ENCODE measurements around the gene MOGAT1. TPM values are rescaled to one million over a fixed set of nuclear protein-coding genes. Genes with fewer than 3 reads are reported as not detected.

MOGAT1 gene
- polyA plus RNA-seq, 1 experiment: not detected

DNA sequence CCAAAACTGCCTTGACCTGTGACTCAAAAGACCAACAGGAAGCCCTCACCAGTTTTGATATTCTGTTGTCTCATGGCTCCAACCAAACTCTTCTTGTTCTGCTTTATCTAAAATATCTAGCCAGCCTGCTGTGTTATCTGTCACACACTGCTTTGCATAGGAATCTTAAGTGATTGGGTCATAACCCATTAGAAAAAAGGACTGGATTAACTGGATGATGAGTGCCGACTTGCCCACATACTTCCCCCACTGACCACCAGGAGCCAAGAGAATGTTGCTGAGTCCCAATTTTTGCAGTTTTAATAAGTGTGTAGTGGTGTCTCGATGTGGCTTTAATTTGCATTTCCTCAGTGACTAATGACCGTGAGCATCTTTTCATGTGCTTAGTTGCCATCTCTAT lies 6.5 kb downstream of the MOGAT1 start:
- TF ChIP-seq, protein P1, sequence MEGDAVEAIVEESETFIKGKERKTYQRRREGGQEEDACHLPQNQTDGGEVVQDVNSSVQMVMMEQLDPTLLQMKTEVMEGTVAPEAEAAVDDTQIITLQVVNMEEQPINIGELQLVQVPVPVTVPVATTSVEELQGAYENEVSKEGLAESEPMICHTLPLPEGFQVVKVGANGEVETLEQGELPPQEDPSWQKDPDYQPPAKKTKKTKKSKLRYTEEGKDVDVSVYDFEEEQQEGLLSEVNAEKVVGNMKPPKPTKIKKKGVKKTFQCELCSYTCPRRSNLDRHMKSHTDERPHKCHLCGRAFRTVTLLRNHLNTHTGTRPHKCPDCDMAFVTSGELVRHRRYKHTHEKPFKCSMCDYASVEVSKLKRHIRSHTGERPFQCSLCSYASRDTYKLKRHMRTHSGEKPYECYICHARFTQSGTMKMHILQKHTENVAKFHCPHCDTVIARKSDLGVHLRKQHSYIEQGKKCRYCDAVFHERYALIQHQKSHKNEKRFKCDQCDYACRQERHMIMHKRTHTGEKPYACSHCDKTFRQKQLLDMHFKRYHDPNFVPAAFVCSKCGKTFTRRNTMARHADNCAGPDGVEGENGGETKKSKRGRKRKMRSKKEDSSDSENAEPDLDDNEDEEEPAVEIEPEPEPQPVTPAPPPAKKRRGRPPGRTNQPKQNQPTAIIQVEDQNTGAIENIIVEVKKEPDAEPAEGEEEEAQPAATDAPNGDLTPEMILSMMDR (IDR thresholded peaks at IDR 0.05; ENCODE audit: low read depth, low read length): peak; percentile 12; the same call in 1 of the 2 replicates
- Histone ChIP-seq H3K9me3 (ENCODE audit: control insufficient read depth, insufficient read depth, low read length) (no peaks in the 10 kb centered on the region), H3K4me3 (ENCODE audit: low read depth, low read length) (no peak overlapping the region), H3K27me3 (ENCODE audit: control insufficient read depth, insufficient read depth, low read length) (peaks cover 5% of the 10 kb centered on the region), H3K27ac (ENCODE audit: low read depth, low read length) (no peak overlapping the region)
- ChIA-PET CTCF (interaction anchor here (1.0 to 3.9 kb wide), 3 partner anchors 11 to 261 kb away, joined by 3 to 20 read pairs (median 6); no protein-coding TSS in a partner anchor), POLR2A (no interaction called here)
- DNase-seq (ENCODE audit: low read depth, low spot score): no peak

DNA sequence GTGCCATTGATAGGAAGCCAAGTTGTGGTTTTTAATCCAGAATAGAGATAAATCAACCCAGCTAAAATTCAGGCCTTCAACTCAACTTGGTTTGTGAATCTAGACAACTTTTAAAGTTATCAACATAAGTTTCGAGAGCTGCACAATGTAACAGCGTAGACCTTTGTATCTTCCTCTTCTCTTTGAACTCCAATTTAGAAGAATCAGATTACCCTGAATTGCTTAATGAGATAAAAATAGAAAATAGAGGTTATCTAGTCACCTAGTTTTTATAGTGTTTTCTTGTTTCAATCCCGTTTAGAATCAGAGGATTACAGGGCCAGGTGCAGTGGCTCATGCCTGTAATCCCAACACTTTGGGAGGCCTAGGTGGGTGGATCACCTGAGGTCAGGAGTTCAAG lies 12.3 kb downstream of the MOGAT1 start:
- no peaks in the 10 kb centered on the region for H3K9me3 ChIP-seq (ENCODE audit: control insufficient read depth, insufficient read depth, low read length)
- ChIA-PET CTCF (interaction anchor here (0.6 kb wide), 1 partner anchor 288 kb away, joined by 3 read pairs; no protein-coding TSS in a partner anchor), POLR2A (no interaction called here)
- no peak overlapping the region for H3K4me3 ChIP-seq (ENCODE audit: low read depth, low read length)
- no peaks in the 10 kb centered on the region for H3K27me3 ChIP-seq (ENCODE audit: control insufficient read depth, insufficient read depth, low read length)
- TF ChIP-seq, protein P1 (IDR thresholded peaks at IDR 0.05; ENCODE audit: low read depth, low read length): no peak
- DNase-seq (ENCODE audit: low read depth, low spot score): no peak
- H3K27ac ChIP-seq (ENCODE audit: low read depth, low read length): no peak overlapping the region

DNA sequence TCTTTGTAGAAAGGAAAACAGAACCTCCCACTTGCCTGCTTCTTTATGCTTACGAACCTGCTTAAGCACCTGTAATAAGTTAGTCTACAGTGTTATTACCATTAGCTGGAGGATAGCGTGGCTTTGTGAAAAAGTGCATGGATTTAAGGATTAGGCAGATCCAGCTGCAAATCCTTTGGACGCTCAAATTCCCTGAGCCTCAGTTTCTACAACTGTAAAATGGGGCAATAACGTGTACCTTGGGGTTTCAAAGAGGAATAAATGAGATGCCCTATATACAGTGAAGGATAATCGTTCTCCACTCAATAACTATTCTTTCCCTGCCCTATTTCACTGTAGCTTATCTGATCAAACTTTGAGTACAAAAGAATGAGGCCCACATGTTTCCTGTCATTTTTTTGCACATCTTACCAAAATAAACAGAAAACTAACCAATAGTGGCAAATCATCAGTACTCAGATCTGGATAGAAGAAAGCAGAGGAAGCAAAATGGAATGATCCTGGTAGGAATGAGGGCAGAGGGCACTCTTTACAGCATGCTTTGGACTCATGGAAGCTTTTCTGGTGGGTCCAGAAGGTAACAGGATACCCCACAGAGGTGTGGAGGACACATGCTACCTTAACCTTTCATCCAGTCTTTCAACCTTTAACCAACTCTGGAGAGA lies 14.8 kb downstream of the MOGAT1 start:
- ChIA-PET CTCF (interaction anchor here (7.6 kb wide), 1 partner anchor 20 kb away, joined by 87 read pairs; no protein-coding TSS in a partner anchor), POLR2A (no interaction called here)
- TF ChIP-seq, protein P1 (IDR thresholded peaks at IDR 0.05; ENCODE audit: low read depth, low read length): no peak
- H3K27me3 ChIP-seq (ENCODE audit: control insufficient read depth, insufficient read depth, low read length): no peaks in the 10 kb centered on the region
- H3K9me3 ChIP-seq (ENCODE audit: control insufficient read depth, insufficient read depth, low read length): no peaks in the 10 kb centered on the region
- H3K4me3 ChIP-seq (ENCODE audit: low read depth, low read length): no peak overlapping the region
- no peak overlapping the region for H3K27ac ChIP-seq (ENCODE audit: low read depth, low read length)
- DNase-seq (ENCODE audit: low read depth, low spot score): no peak

DNA sequence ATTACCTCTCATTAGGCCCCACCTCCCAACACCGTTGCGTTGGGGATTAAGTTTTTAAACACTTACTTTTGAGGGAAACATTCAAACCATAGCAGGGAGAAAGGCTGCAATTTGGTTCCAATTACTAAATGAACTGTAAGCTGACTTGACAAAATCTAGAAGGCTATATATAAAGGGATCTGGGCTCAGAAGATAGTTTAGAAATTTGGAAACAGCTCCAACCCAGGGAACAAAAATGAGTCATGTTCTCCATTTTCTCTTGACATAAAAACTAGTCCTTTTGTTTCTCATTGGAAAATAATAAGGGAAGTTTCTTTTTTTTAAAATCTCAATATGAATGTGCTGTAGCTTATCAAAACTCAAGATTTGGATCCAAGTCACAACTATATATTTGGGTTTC lies 17.5 kb downstream of the MOGAT1 start:
- TF ChIP-seq, protein P1 (IDR thresholded peaks at IDR 0.05; ENCODE audit: low read depth, low read length): no peak
- CTCF ChIA-PET: interaction anchor here (0.6 to 7.6 kb wide), 13 partner anchors 9 to 413 kb away, joined by 3 to 87 read pairs (median 3); no protein-coding TSS in a partner anchor
- POLR2A ChIA-PET: no interaction called here
- no peaks in the 10 kb centered on the region for H3K9me3 ChIP-seq (ENCODE audit: control insufficient read depth, insufficient read depth, low read length)
- H3K4me3 ChIP-seq (ENCODE audit: low read depth, low read length): no peak overlapping the region
- no peak overlapping the region for H3K27ac ChIP-seq (ENCODE audit: low read depth, low read length)
- no peaks in the 10 kb centered on the region for H3K27me3 ChIP-seq (ENCODE audit: control insufficient read depth, insufficient read depth, low read length)
- DNase-seq (ENCODE audit: low read depth, low spot score): no peak

DNA sequence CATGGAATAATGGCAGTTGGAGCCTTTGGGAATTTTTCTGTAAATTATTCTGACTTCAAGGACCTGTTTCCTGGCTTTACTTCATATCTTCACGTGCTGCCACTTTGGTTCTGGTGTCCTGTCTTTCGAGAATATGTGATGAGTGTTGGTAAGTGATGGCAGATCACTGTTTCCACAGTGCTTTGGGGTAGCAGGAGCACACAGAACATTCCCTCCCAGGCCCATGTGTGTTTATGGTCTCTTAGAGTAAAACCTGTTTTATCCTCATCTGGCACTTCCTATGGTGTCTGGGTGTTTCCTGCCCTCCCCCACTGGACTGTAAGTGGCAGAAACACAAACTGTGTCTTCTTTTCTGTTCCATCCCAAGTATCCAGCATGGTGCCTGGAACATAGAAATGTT lies 17.9 kb downstream of the MOGAT1 start:
- ChIA-PET POLR2A (no interaction called here), CTCF (interaction anchor here (0.6 to 7.6 kb wide), 23 partner anchors 10 to 412 kb away, joined by 3 to 87 read pairs (median 4); no protein-coding TSS in a partner anchor)
- TF ChIP-seq, protein P1 (IDR thresholded peaks at IDR 0.05; ENCODE audit: low read depth, low read length): no peak
- DNase-seq (ENCODE audit: low read depth, low spot score): no peak
- no peak overlapping the region for H3K4me3 ChIP-seq (ENCODE audit: low read depth, low read length)
- no peaks in the 10 kb centered on the region for H3K27me3 ChIP-seq (ENCODE audit: control insufficient read depth, insufficient read depth, low read length)
- no peaks in the 10 kb centered on the region for H3K9me3 ChIP-seq (ENCODE audit: control insufficient read depth, insufficient read depth, low read length)
- no peak overlapping the region for H3K27ac ChIP-seq (ENCODE audit: low read depth, low read length)

All from AG04450 (cell line).